Liver (tissue), 9 donors: ENCODE measurements around the gene DLK1. TPM values are rescaled to one million over a fixed set of nuclear protein-coding genes. Genes with fewer than 3 reads are reported as not detected.

Experiments used
- DNase-seq: peaks from one replicate; pipeline ENCODE4 v3.0.0-alpha.2; 2017; ENCODE audit warnings: low spot score
- H3K27ac ChIP-seq, 2 donors: one replicate each; pipeline ENCODE4 v1.7.0; 2013; ENCODE audit warnings: inconsistent platforms in 2 of 2, low read length in 2 of 2, control low read depth in 1 of 2, low read depth in 1 of 2, mild to moderate bottlenecking in 1 of 2
- H3K27me3 ChIP-seq, 4 donors: one replicate each; pipeline versions ENCODE4 v1.6.1 to v1.7.0; 2013; ENCODE audit warnings: low read length in 3 of 4, inconsistent platforms in 1 of 4, mild to moderate bottlenecking in 1 of 4, moderate library complexity in 1 of 4; ENCODE audit not compliant: control insufficient read depth in 4 of 4, insufficient read depth in 4 of 4
- H3K36me3 ChIP-seq, 4 donors: one replicate each; pipeline versions ENCODE4 v1.6.1 to v1.7.0; 2013; ENCODE audit warnings: low read length in 3 of 4, mild to moderate bottlenecking in 3 of 4, low read depth in 1 of 4, moderate library complexity in 1 of 4; ENCODE audit not compliant: control insufficient read depth in 4 of 4, insufficient read depth in 3 of 4
- H3K4me1 ChIP-seq, 4 donors: one replicate each; pipeline versions ENCODE4 v1.6.1 to v1.7.0; 2013; ENCODE audit warnings: low read length in 3 of 4, mild to moderate bottlenecking in 3 of 4, moderate library complexity in 1 of 4; ENCODE audit not compliant: control insufficient read depth in 4 of 4, insufficient read depth in 4 of 4
- H3K4me3 ChIP-seq, 3 donors: one replicate each; pipeline versions ENCODE4 v1.6.1 to v1.7.0; 2013; ENCODE audit warnings: low read length in 3 of 3, control low read depth in 1 of 3, low read depth in 1 of 3, mild to moderate bottlenecking in 1 of 3
- H3K9ac ChIP-seq, 2 donors: one replicate each; pipeline ENCODE4 v1.7.0; 2013; ENCODE audit warnings: low read length in 2 of 2, mild to moderate bottlenecking in 2 of 2, moderate library complexity in 2 of 2, control low read depth in 1 of 2, low read depth in 1 of 2
- H3K9me3 ChIP-seq, 4 donors: one replicate each; pipeline versions ENCODE4 v1.6.1 to v1.7.0; 2013; ENCODE audit warnings: low read length in 3 of 4; ENCODE audit not compliant: control insufficient read depth in 4 of 4
- EGR1 ChIP-seq, 2 donors: IDR thresholded peaks; 2 replicates each; pipeline ENCODE4 v1.6.1; 2016 to 2018; ENCODE audit warnings: antibody characterized with exemption in 2 of 2, low read depth in 2 of 2
- FOXA1 ChIP-seq: IDR thresholded peaks from 2 replicates; pipeline ENCODE4 v1.6.1; 2016; ENCODE audit warnings: antibody characterized with exemption
- FOXA2 ChIP-seq: IDR thresholded peaks from 2 replicates; pipeline ENCODE4 v1.6.1; 2016; ENCODE audit warnings: antibody characterized with exemption
- GABPA ChIP-seq, 2 donors: IDR thresholded peaks in 1 of 2; conservative IDR thresholded peaks in 1 of 2; 2 replicates each; pipeline ENCODE4 v1.6.1; 2016; ENCODE audit warnings: antibody characterized with exemption in 2 of 2, mild to moderate bottlenecking in 1 of 2, moderate library complexity in 1 of 2
- HNF4A ChIP-seq, 2 donors: conservative IDR thresholded peaks; 2 replicates each; pipeline ENCODE4 v1.6.1; 2016; ENCODE audit warnings: antibody characterized with exemption in 2 of 2, mild to moderate bottlenecking in 2 of 2
- HNF4G ChIP-seq: IDR thresholded peaks from 2 replicates; pipeline ENCODE4 v1.6.1; 2016; ENCODE audit warnings: antibody characterized with exemption
- JUND ChIP-seq, 2 donors: IDR thresholded peaks; 2 replicates each; pipeline ENCODE4 v1.6.1; 2016; ENCODE audit warnings: antibody characterized with exemption in 2 of 2
- NR2F2 ChIP-seq: IDR thresholded peaks from 2 replicates; pipeline ENCODE4 v1.6.1; 2016; ENCODE audit warnings: antibody characterized with exemption
- RAD21 ChIP-seq, 2 donors: IDR thresholded peaks; 2 replicates each; pipeline ENCODE4 v1.6.1; 2016; ENCODE audit warnings: antibody characterized with exemption in 2 of 2, mild to moderate bottlenecking in 2 of 2
- RXRA ChIP-seq, 2 donors: IDR thresholded peaks; 2 replicates each; pipeline ENCODE4 v1.6.1; 2017 to 2018; ENCODE audit warnings: antibody characterized with exemption in 2 of 2, mild to moderate bottlenecking in 1 of 2
- SP1 ChIP-seq: IDR thresholded peaks from 2 replicates; pipeline ENCODE4 v1.6.1; 2018; ENCODE audit warnings: antibody characterized with exemption, mild to moderate bottlenecking
- TAF1 ChIP-seq: conservative IDR thresholded peaks from 2 replicates; pipeline ENCODE4 v1.6.1; 2016; ENCODE audit warnings: antibody characterized with exemption, mild to moderate bottlenecking
- YY1 ChIP-seq: IDR thresholded peaks from 2 replicates; pipeline ENCODE4 v1.6.1; 2016; ENCODE audit warnings: antibody characterized with exemption, mild to moderate bottlenecking
- WGBS: extraction: QIAGEN DNeasy Blood & Tissue Kit; methylation state at CpG from one replicate; pipeline ENCODE4 v1.1.7; 2013; 5-methylcytosine and 5-hydroxymethylcytosine counted together
- polyA plus RNA-seq, 2 donors: library from polyadenylated mRNA; stranded (reverse) in 1 of 2; unstranded in 1 of 2; fragments of 200-250 nt in 1 of 2; fragments of >200 nt in 1 of 2; fragmentation: Nextera tagmentation in 1 of 2; extraction: Ambion mirVana in 1 of 2; gene quantifications; one replicate each; pipeline versions ENCODE4 v1.2.1 to v1.2.3, GENCODE V29; 2013 to 2015
- total RNA-seq, 2 donors: library from RNA; depleted of rRNA; stranded (reverse); fragments of >200 nt; gene quantifications; one replicate each; pipeline ENCODE4 v1.2.3, GENCODE V29; 2014
- TF ChIP-seq, protein P1 (sequence below): IDR thresholded peaks from 2 replicates; pipeline ENCODE4 v1.6.1; 2016; ENCODE audit warnings: antibody characterized with exemption
- TF ChIP-seq, protein P2 (sequence below): IDR thresholded peaks from 2 replicates; pipeline ENCODE4 v1.6.1; 2016; ENCODE audit warnings: antibody characterized with exemption
- TF ChIP-seq, protein P3 (sequence below): IDR thresholded peaks from 2 replicates; pipeline ENCODE4 v1.6.1; 2016; ENCODE audit warnings: antibody characterized with exemption
- TF ChIP-seq, protein P4 (sequence below): fragments of 150-350 bp; IDR thresholded peaks from 2 replicates; pipeline ENCODE4 v1.5.1; 2017; ENCODE audit warnings: improper control_type of control experiment, low read depth, low read length; ENCODE audit not compliant: missing input control
- TF ChIP-seq, protein P5 (sequence below): IDR thresholded peaks from 2 replicates; pipeline ENCODE4 v1.6.1; 2016; ENCODE audit warnings: antibody characterized with exemption, mild to moderate bottlenecking
- donor health status: healthy.
- donor health status: healthy.
- donor health status: healthy.
- donor health status: healthy.
- donor health status: healthy.

The DLK1 gene
- total and polyA plus RNA-seq, 4 donors = 0.42 to 331 (median 1.8) TPM; not detected in 1

DNA sequence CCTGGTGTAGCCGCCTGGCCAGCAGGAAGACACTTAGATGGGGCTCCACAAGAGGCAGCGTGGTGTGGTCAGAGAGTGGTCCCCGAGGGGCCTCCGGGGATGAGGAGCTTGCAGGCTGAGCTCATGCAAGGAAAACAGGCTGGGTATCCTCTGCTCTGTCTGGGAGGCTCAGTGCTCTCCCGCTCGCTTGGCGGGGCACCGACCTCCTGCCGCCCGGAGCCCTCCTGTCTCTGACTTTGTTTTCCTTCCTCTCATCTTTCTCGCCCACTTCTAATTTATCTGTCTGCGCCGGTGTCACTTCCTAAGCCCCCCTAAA, 31.3 kb upstream of the DLK1 start:
- 83% methylated on average over 13 of the region's 13 CpGs for WGBS
- H3K27ac ChIP-seq = no peak overlapping the region

DNA sequence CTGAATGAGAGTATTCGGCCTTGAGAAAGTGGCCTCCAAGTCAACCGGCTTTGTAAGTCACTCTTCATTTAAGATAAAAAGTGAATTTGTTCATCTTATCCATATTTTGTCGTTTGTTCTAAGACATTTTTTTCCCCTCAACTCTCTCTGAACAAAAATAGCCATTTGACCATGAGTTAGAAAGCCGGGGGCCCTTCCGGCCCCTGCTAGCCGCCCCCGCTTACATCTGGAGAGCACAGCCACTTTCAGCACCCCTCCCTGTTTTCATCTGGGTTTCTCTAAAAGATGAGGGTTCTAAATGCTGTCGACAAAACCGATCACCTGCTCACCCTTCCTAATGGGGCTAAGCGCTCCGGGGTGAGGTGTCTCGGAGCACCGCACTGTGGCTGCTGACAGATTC, 30.7 kb upstream of the DLK1 start:
- H3K4me1 ChIP-seq = peaks cover 0 to 15% (median 4%) of the 10 kb centered on the region in 4 donors
- no peaks in the 10 kb centered on the region for H3K36me3 ChIP-seq
- peaks cover 0 to 10% (median 0%) of the 10 kb centered on the region in 4 donors for H3K27me3 ChIP-seq
- DNase-seq = no peak
- H3K9me3 ChIP-seq = no peaks in the 10 kb centered on the region
- H3K27ac ChIP-seq = no peak overlapping the region
- H3K9ac ChIP-seq = no peak overlapping the region
- TF ChIP-seq EGR1 (IDR thresholded peaks at IDR 0.05; ENCODE audit: low read depth in 2 of 2) = no peak
- TF ChIP-seq RAD21 (IDR thresholded peaks at IDR 0.05) = no peak
- no peak for TF ChIP-seq YY1
- TF ChIP-seq, protein P1, sequence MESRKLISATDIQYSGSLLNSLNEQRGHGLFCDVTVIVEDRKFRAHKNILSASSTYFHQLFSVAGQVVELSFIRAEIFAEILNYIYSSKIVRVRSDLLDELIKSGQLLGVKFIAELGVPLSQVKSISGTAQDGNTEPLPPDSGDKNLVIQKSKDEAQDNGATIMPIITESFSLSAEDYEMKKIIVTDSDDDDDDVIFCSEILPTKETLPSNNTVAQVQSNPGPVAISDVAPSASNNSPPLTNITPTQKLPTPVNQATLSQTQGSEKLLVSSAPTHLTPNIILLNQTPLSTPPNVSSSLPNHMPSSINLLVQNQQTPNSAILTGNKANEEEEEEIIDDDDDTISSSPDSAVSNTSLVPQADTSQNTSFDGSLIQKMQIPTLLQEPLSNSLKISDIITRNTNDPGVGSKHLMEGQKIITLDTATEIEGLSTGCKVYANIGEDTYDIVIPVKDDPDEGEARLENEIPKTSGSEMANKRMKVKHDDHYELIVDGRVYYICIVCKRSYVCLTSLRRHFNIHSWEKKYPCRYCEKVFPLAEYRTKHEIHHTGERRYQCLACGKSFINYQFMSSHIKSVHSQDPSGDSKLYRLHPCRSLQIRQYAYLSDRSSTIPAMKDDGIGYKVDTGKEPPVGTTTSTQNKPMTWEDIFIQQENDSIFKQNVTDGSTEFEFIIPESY = no peak
- TF ChIP-seq RXRA (IDR thresholded peaks at IDR 0.05) = no peak
- no peak for TF ChIP-seq FOXA1
- TF ChIP-seq, protein P2, sequence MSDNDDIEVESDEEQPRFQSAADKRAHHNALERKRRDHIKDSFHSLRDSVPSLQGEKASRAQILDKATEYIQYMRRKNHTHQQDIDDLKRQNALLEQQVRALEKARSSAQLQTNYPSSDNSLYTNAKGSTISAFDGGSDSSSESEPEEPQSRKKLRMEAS = no peak
- TF ChIP-seq HNF4G = no peak
- TF ChIP-seq FOXA2 = no peak
- no peak for TF ChIP-seq NR2F2
- TF ChIP-seq HNF4A (conservative IDR thresholded peaks at IDR 0.05) = no peak
- TF ChIP-seq, protein P3, sequence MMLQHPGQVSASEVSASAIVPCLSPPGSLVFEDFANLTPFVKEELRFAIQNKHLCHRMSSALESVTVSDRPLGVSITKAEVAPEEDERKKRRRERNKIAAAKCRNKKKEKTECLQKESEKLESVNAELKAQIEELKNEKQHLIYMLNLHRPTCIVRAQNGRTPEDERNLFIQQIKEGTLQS = no peak
- 89% methylated on average over 13 of the region's 13 CpGs for WGBS
- H3K4me3 ChIP-seq = no peak overlapping the region

More for the DNA sequence above, 31.3 kb upstream of the DLK1 start:
- H3K36me3 ChIP-seq = no peaks in the 10 kb centered on the region
- TF ChIP-seq NR2F2 = no peak
- TF ChIP-seq, protein P4, sequence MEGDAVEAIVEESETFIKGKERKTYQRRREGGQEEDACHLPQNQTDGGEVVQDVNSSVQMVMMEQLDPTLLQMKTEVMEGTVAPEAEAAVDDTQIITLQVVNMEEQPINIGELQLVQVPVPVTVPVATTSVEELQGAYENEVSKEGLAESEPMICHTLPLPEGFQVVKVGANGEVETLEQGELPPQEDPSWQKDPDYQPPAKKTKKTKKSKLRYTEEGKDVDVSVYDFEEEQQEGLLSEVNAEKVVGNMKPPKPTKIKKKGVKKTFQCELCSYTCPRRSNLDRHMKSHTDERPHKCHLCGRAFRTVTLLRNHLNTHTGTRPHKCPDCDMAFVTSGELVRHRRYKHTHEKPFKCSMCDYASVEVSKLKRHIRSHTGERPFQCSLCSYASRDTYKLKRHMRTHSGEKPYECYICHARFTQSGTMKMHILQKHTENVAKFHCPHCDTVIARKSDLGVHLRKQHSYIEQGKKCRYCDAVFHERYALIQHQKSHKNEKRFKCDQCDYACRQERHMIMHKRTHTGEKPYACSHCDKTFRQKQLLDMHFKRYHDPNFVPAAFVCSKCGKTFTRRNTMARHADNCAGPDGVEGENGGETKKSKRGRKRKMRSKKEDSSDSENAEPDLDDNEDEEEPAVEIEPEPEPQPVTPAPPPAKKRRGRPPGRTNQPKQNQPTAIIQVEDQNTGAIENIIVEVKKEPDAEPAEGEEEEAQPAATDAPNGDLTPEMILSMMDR = no peak
- no peak for TF ChIP-seq FOXA2
- no peak for TF ChIP-seq GABPA (IDR thresholded peaks at IDR 0.05 in 1 of 2, conservative IDR thresholded peaks at IDR 0.05 in 1 of 2)
- TF ChIP-seq YY1 = no peak
- TF ChIP-seq TAF1 = no peak
- no peak for TF ChIP-seq JUND (IDR thresholded peaks at IDR 0.05)
- no peak for TF ChIP-seq SP1
- TF ChIP-seq, protein P2 = no peak
- TF ChIP-seq, protein P3 = no peak
- TF ChIP-seq, protein P5, sequence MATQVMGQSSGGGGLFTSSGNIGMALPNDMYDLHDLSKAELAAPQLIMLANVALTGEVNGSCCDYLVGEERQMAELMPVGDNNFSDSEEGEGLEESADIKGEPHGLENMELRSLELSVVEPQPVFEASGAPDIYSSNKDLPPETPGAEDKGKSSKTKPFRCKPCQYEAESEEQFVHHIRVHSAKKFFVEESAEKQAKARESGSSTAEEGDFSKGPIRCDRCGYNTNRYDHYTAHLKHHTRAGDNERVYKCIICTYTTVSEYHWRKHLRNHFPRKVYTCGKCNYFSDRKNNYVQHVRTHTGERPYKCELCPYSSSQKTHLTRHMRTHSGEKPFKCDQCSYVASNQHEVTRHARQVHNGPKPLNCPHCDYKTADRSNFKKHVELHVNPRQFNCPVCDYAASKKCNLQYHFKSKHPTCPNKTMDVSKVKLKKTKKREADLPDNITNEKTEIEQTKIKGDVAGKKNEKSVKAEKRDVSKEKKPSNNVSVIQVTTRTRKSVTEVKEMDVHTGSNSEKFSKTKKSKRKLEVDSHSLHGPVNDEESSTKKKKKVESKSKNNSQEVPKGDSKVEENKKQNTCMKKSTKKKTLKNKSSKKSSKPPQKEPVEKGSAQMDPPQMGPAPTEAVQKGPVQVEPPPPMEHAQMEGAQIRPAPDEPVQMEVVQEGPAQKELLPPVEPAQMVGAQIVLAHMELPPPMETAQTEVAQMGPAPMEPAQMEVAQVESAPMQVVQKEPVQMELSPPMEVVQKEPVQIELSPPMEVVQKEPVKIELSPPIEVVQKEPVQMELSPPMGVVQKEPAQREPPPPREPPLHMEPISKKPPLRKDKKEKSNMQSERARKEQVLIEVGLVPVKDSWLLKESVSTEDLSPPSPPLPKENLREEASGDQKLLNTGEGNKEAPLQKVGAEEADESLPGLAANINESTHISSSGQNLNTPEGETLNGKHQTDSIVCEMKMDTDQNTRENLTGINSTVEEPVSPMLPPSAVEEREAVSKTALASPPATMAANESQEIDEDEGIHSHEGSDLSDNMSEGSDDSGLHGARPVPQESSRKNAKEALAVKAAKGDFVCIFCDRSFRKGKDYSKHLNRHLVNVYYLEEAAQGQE = no peak
- no peak for TF ChIP-seq RXRA (IDR thresholded peaks at IDR 0.05)
- no peak for TF ChIP-seq RAD21 (IDR thresholded peaks at IDR 0.05)
- no peak for TF ChIP-seq HNF4A (conservative IDR thresholded peaks at IDR 0.05)
- TF ChIP-seq HNF4G = no peak
- no peak for TF ChIP-seq EGR1 (IDR thresholded peaks at IDR 0.05; ENCODE audit: low read depth in 2 of 2)
- H3K4me1 ChIP-seq = peaks cover 0 to 15% (median 4%) of the 10 kb centered on the region in 4 donors
- H3K4me3 ChIP-seq = no peak overlapping the region
- peaks cover 0 to 10% (median 0%) of the 10 kb centered on the region in 4 donors for H3K27me3 ChIP-seq
- H3K9me3 ChIP-seq = no peaks in the 10 kb centered on the region
- DNase-seq = no peak
- no peak overlapping the region for H3K9ac ChIP-seq
